Keratinocyte (primary cell): ENCODE data around the gene GALNT9. TPM values are rescaled to one million over a fixed set of nuclear protein-coding genes. Genes with fewer than 3 reads are reported as not detected.
"Not testable (repeated sequence)": the region's sequence is repeated elsewhere in the genome, so short reads cannot be mapped to it uniquely, and the experiment has no call there.

Experiments
- DNase-seq: peaks from one replicate; pipeline ENCODE4 v3.0.0-alpha.2; 2011; ENCODE audit warnings: low read depth, missing footprints, low spot score
- FAIRE-seq: peaks from 2 replicates; lab custom pipeline; 2011; peaks lifted over from hg19 to GRCh38; lab: Jason Lieb, UNC
- H2AFZ ChIP-seq: 2 replicates; pipeline ENCODE4 v1.6.0; 2012; ENCODE audit warnings: low read length, control low read depth, inconsistent platforms; ENCODE audit not compliant: control insufficient read depth
- H3K27ac ChIP-seq: 2 replicates; pipeline ENCODE4 v1.5.1; 2011; ENCODE audit warnings: low read length; ENCODE audit not compliant: control insufficient read depth, insufficient read depth
- H3K27me3 ChIP-seq: 3 replicates; pipeline ENCODE4 v1.6.0; 2011; ENCODE audit warnings: low read length; ENCODE audit not compliant: control insufficient read depth, insufficient read depth; ENCODE audit errors: extremely low read depth
- H3K36me3 ChIP-seq, 2 experiments: 2 replicates in 1 of 2; 3 replicates in 1 of 2; pipeline ENCODE4 v1.5.1; 2011; ENCODE audit warnings: low read length in 2 of 2, mild to moderate bottlenecking in 1 of 2; ENCODE audit not compliant: control insufficient read depth in 2 of 2, insufficient read depth in 2 of 2; ENCODE audit errors: extremely low read depth in 1 of 2
- H3K4me1 ChIP-seq: 3 replicates; pipeline ENCODE4 v1.5.1; 2011; ENCODE audit warnings: low read length; ENCODE audit not compliant: control insufficient read depth, insufficient read depth; ENCODE audit errors: extremely low read depth
- H3K4me2 ChIP-seq: 3 replicates; pipeline ENCODE4 v1.6.0; 2011; ENCODE audit warnings: low read depth, low read length; ENCODE audit not compliant: control insufficient read depth, insufficient read depth; ENCODE audit errors: extremely low read depth
- H3K4me3 ChIP-seq, 3 experiments: fragments of 200-600 bp in 1 of 3; sonication (generic) in 1 of 3; 2 replicates in 2 of 3; 3 replicates in 1 of 3; pipeline ENCODE4 v1.5.1; 2011 to 2016; ENCODE audit warnings: low read length in 3 of 3, mild to moderate bottlenecking in 3 of 3, control low read depth in 2 of 3, inconsistent platforms in 1 of 3, low read depth in 1 of 3, mixed read lengths in 1 of 3, mixed run types in 1 of 3, moderate library complexity in 1 of 3; ENCODE audit not compliant: control insufficient read depth in 2 of 3, insufficient read depth in 2 of 3; ENCODE audit errors: extremely low read depth in 1 of 3
- H3K79me2 ChIP-seq: 2 replicates; pipeline ENCODE4 v1.6.0; 2012; ENCODE audit warnings: low read length; ENCODE audit not compliant: control insufficient read depth, insufficient read depth
- H3K9ac ChIP-seq: 3 replicates; pipeline ENCODE4 v1.6.0; 2011; ENCODE audit warnings: low read length; ENCODE audit not compliant: control insufficient read depth, insufficient read depth; ENCODE audit errors: extremely low read depth
- H3K9me1 ChIP-seq: 3 replicates; pipeline ENCODE4 v1.6.0; 2011; ENCODE audit warnings: low read length; ENCODE audit not compliant: control insufficient read depth, insufficient read depth; ENCODE audit errors: extremely low read depth
- H3K9me3 ChIP-seq: 2 replicates; pipeline ENCODE4 v1.5.1; 2012; ENCODE audit warnings: low read depth, low read length; ENCODE audit not compliant: control insufficient read depth
- H4K20me1 ChIP-seq: 3 replicates; pipeline ENCODE4 v1.6.0; 2011; ENCODE audit warnings: low read length; ENCODE audit not compliant: control insufficient read depth, insufficient read depth; ENCODE audit errors: extremely low read depth
- EZH2 ChIP-seq: IDR thresholded peaks from one replicate; pipeline ENCODE4 v1.6.1; 2012; ENCODE audit warnings: inconsistent platforms, mild to moderate bottlenecking, low read length, moderate library complexity
- dilution Hi-C: fragments of 300-500 bp; cut with MboI; formaldehyde crosslinking; loops from one replicate; pipeline ENCODE4 v1.7.0; 2020; ENCODE audit warnings: low sequenced_read_pairs; ENCODE audit not compliant: extremely low pct_ligation_motif_present
- polyA minus RNA-seq, 3 experiments: library from RNA; depleted of rRNA, polyadenylated mRNA; stranded (reverse); fragments of >200 nt; gene quantifications; 1 replicate in 1 of 3; 2 replicates in 1 of 3; 3 replicates in 1 of 3; pipeline ENCODE4 v1.2.3, GENCODE V29; 2011
- polyA plus RNA-seq, 5 experiments: library from polyadenylated mRNA; depleted of rRNA in 3 of 5; stranded (reverse) in 3 of 5; stranded (forward) in 1 of 5; unstranded in 1 of 5; fragments of >200 nt; gene quantifications; 1 replicate in 1 of 5; 2 replicates in 3 of 5; 3 replicates in 1 of 5; pipeline versions ENCODE4 v1.2.1 to v1.2.3, GENCODE V29; 2011 to 2012; ENCODE audit warnings: missing spikeins in 2 of 5, low read depth in 1 of 5, low replicate concordance in 1 of 5
- TF ChIP-seq, protein P1 (sequence below), 3 experiments: IDR thresholded peaks in 1 of 3; conservative IDR thresholded peaks in 1 of 3; optimal IDR thresholded peaks in 1 of 3; 2 replicates in 2 of 3; 3 replicates in 1 of 3; pipeline versions ENCODE3 to v1.5.1; 2011; ENCODE audit warnings: low read length in 3 of 3, mild to moderate bottlenecking in 3 of 3, moderate library complexity in 2 of 3, control low read depth in 1 of 3, inconsistent platforms in 1 of 3; ENCODE audit not compliant: insufficient read depth in 2 of 3; ENCODE audit errors: extremely low read depth in 1 of 3

Gene GALNT9
- 0.13 TPM in 1 of 3 replicates, not detected in the others for polyA plus RNA-seq
- not detected for polyA plus RNA-seq (2011; ENCODE audit: low read depth)
- not detected in 2 replicates for polyA plus RNA-seq (2011; cell fraction: cytosol; rRNA removed)
- not detected in 2 replicates for polyA plus RNA-seq (2011; cell fraction: nucleus; rRNA removed)
- polyA plus RNA-seq (2012; ENCODE audit: low replicate concordance): not detected in 2 replicates
- polyA minus RNA-seq: not detected in 3 replicates
- not detected for polyA minus RNA-seq (2011; cell fraction: cytosol; rRNA and poly(A)+ RNA removed)
- polyA minus RNA-seq (2011; cell fraction: nucleus; rRNA and poly(A)+ RNA removed): not detected in 2 replicates

DNA sequence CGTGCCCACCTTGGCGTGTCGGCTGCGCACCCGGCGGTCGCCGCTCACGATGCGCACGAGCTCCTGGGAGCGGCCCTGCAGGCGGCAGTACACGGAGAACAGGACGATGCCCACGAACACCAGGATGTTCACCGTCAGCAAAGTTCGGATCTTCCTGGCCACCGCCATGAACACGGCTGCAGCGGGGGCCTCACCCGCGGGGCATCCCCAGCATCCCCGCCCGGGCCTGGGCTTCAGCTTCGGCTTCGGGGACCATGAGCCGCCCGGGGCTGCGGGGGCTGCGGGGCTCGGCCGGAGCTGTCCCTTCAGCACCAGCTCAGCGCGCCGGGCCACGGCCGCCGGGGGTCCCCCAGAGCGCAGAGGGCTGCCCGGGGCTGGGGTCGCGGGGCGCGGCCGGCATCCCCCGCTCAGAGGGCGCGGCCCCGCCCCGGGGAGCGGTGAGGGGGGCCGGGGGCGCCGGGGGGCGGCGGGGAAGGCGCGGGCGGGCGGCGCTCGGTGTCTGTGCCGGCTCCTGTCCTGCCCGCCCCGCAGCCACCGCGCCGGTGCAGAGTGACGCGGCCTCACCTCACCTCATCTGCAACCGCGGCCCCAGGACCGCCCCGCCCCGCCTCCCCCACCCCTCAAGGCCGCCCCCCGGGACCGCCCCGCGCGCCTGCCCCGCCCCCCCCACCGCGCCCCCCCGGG is at the start of gene GALNT9:
TSS of gene GALNT9 (minus strand) at position 554 of the 684 bp plus-strand sequence. CDS start at position 168, 386 bp downstream.
- H3K9me3 ChIP-seq: peaks cover 7% of the 10 kb centered on the region
- H3K4me3 ChIP-seq: no peak within 1 kb of the TSS
- no peaks in the 10 kb centered on the region for H4K20me1 ChIP-seq
- H2AFZ ChIP-seq: no peak within 1 kb of the TSS
- no peak within 1 kb of the TSS for H3K4me2 ChIP-seq
- FAIRE-seq (no peak), DNase-seq (no peak)
- no peak within 1 kb of the TSS for H3K27ac ChIP-seq
- H3K9ac ChIP-seq: no peak within 1 kb of the TSS
- H3K27me3 ChIP-seq: peaks cover 27% of the 10 kb centered on the region
- no peaks in the 10 kb centered on the region for H3K4me1 ChIP-seq
- H3K36me3 ChIP-seq: no peaks in the 10 kb centered on the region
- TF ChIP-seq, protein P1, sequence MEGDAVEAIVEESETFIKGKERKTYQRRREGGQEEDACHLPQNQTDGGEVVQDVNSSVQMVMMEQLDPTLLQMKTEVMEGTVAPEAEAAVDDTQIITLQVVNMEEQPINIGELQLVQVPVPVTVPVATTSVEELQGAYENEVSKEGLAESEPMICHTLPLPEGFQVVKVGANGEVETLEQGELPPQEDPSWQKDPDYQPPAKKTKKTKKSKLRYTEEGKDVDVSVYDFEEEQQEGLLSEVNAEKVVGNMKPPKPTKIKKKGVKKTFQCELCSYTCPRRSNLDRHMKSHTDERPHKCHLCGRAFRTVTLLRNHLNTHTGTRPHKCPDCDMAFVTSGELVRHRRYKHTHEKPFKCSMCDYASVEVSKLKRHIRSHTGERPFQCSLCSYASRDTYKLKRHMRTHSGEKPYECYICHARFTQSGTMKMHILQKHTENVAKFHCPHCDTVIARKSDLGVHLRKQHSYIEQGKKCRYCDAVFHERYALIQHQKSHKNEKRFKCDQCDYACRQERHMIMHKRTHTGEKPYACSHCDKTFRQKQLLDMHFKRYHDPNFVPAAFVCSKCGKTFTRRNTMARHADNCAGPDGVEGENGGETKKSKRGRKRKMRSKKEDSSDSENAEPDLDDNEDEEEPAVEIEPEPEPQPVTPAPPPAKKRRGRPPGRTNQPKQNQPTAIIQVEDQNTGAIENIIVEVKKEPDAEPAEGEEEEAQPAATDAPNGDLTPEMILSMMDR (optimal IDR thresholded peaks at IDR 0.05 in 1 of 3, IDR thresholded peaks at IDR 0.05 in 1 of 3, conservative IDR thresholded peaks at IDR 0.05 in 1 of 3; ENCODE audit: extremely low read depth in 1 of 3, insufficient read depth in 2 of 3, low read length in 3 of 3): no peak
- peak; percentile 61 for TF ChIP-seq EZH2
- dilution Hi-C loops: no loop called here
- no peaks in the 10 kb centered on the region for H3K79me2 ChIP-seq
- no peaks in the 10 kb centered on the region for H3K9me1 ChIP-seq

GRCh38 chr12:132379057-132379456 is 49.7 kb upstream of the GALNT9 start:
- dilution Hi-C loops, H3K4me1 ChIP-seq, DNase-seq, H3K9me1 ChIP-seq, H3K27ac ChIP-seq, FAIRE-seq, H3K4me2 ChIP-seq, H2AFZ ChIP-seq, H3K9ac ChIP-seq, H3K36me3 ChIP-seq, H3K9me3 ChIP-seq, H3K4me3 ChIP-seq, H4K20me1 ChIP-seq, H3K79me2 ChIP-seq: not testable (repeated sequence)
- peaks cover 30% of the 10 kb centered on the region for H3K27me3 ChIP-seq
